GM19324 (cell line): ENCODE results near the gene SLC6A14.

Source experiments
- ATAC-seq: cut with Tn5 transposase; IDR thresholded peaks from one replicate; pipeline ENCODE4 v1.9.1; 2021; ENCODE audit warnings: mild to moderate bottlenecking, moderate library complexity; ENCODE audit not compliant: unreplicated experiment, low FRiP score

The SLC6A14 gene, protein sequence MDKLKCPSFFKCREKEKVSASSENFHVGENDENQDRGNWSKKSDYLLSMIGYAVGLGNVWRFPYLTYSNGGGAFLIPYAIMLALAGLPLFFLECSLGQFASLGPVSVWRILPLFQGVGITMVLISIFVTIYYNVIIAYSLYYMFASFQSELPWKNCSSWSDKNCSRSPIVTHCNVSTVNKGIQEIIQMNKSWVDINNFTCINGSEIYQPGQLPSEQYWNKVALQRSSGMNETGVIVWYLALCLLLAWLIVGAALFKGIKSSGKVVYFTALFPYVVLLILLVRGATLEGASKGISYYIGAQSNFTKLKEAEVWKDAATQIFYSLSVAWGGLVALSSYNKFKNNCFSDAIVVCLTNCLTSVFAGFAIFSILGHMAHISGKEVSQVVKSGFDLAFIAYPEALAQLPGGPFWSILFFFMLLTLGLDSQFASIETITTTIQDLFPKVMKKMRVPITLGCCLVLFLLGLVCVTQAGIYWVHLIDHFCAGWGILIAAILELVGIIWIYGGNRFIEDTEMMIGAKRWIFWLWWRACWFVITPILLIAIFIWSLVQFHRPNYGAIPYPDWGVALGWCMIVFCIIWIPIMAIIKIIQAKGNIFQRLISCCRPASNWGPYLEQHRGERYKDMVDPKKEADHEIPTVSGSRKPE

DNA sequence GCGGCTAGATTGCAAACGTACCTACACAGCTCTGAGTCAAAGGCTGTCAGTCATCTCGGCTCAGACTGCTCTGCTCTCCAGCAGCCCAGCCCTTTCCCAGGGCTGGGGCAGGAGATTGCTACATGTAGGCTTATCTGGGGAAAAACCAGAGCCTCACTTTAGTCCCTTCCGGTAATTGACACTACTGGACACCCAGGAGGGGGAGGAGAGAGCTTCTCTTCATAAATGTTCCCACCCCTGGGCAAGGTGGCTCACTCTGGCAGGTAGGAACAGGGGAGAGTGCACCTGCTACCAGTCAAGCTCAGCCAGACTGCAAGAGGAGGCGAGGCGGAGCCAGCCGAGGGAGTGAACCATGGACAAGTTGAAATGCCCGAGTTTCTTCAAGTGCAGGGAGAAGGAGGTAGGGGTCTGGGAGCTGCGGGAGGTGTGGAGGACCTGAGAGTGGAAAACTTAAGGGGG lies at the start of gene SLC6A14:
Gene SLC6A14, plus strand, starts transcription at position 249 of the 459 bp plus-strand sequence. Its CDS starts 104 bp downstream, at position 353.
- no peak for ATAC-seq

DNA sequence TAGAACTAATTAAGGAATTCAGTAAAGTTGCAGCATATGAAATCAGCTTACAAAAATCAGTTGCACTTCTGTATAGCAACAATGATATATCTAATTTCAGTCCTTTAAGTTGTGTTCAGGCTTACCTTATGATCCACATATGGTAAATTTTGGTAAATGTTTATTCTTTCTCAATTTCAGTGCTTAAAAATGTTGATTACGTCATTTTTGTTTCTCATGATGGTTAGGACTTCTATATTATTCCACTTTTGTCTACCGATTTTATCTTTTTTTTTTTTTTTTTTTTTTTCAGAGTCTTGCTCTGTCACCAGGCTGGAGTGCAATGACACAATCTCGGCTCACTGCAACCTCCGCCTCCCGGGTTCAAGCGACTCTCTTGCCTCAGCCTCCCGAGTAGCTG lies 40.7 kb upstream of the SLC6A14 start:
- ATAC-seq, result no peak

GRCh38 chrX:116399681-116400080 lies 36.7 kb upstream of the SLC6A14 start:
- ATAC-seq, result no peak

- ATAC-seq, result no peak
Observed at GRCh38 chrX:116409219-116409618, 27.2 kb upstream of the SLC6A14 start.

DNA sequence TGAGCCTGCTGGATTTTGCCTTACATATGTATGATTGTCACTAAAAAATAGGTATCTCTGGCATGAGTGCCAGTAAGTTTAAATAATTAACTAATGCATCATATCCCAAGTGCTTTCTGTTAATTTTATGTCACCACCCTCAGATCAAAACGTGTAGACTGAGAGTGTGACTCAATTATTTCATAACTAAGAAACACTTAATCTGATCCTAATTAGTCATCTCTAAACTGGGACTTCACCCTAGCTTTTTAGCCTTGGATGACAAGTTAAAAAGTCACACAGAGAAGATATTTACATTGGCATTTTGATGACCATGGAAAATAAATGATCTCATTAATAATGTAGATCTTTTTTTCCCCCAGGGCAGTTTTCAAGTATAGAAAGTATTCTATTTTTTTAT lies 23.1 kb upstream of the SLC6A14 start:
- ATAC-seq, result no peak

- ATAC-seq, result no peak
Observed at GRCh38 chrX:116417214-116417613, 19.2 kb upstream of the SLC6A14 start.

DNA sequence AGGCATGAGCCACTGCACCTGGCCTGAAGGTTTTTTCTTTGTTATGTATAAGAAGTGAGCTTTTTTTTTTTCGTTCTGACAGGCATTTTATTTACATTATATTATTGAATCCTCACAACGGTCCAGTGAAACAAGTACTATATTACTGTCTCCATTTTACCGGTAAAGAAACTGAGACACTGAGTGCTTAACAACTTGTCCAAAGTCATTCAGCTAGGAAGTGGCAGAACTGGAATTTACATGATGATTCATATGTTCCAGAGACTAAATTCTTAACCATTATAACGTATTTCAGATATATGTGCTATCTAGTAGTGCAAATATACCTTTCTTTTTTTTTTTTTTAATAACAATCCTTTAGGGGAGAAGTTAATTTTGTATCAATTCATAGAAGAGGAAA lies 18.4 kb upstream of the SLC6A14 start:
- ATAC-seq, result no peak

GRCh38 chrX:116427978-116428377 lies 8.4 kb upstream of the SLC6A14 start:
- ATAC-seq, result no peak

GRCh38 chrX:116435597-116435996 lies 809 bp upstream of the SLC6A14 start:
- no peak for ATAC-seq

DNA sequence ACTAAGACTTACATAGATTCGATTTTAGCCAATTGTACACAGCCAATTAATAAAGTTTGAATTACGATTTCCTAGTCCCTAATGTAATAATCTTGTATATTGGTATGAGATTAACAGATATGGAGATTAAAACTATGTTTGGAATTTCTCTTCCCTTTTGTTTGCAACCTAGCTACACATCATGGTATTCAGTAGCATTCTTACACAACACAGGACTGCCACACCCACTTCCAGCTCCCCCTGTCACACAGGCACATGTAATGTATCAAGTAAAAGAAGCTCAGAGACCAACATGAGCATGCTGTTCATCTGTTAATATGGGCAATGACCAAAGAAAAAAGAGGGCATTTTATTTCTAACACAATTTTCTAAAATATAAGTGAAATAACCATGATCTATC lies 12.8 kb downstream of the SLC6A14 start:
- ATAC-seq, result no peak

DNA sequence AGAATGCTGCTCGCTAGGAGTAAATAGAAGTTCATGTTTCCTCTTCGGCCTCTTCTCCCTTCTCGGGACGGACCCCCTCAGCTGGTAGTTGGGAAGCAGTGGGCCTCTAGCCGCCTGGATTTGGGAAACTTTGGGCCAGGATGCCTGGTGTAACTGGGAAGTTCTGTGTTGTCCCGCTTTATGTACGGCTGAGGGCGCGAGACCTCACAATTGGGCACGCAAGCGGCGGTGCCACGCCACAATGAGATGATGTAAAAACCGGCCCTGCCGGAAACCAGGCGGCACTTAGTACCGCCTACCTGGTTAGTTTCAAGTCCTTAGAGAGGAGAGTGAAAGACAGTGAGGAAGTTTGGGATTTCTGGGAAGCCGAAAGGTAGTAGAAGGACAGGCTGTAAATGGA lies 26.4 kb downstream of the SLC6A14 start, which contains the start of gene CT83:
Gene CT83, minus strand, starts transcription at position 155 of the 400 bp plus-strand sequence. Its CDS starts 120 bp downstream, at position 35.
- ATAC-seq, result no peak

- ATAC-seq, result no peak
Observed at GRCh38 chrX:116480059-116480458, 43.7 kb downstream of the SLC6A14 start.

GRCh38 chrX:116490104-116490503 lies 53.7 kb downstream of the SLC6A14 start:
- ATAC-seq, result no peak

- no peak for ATAC-seq
Observed at GRCh38 chrX:116493271-116493670, 56.9 kb downstream of the SLC6A14 start.

DNA sequence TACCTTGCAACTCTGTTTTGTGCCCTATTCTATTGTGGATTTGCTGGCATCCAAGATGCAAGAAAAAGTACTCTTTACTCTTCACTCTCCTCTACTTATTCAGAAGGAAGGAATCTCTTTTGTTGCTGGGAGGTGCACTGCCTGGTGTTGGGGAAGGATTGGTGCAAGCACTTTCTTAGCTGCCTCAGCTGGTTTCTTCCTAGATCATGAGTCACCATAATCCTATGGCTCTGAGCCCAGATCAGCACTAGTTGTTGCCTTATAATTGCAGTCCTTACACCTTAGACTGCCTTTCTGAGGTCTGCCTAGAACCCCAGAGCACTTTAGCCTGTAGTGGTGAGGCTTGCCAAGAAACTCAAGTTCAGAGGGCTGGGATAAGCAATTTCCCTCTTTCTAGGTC lies 63.4 kb downstream of the SLC6A14 start:
- no peak for ATAC-seq
